Memory B cell (primary cell): ENCODE measurements around the gene SELPLG.
"Not testable (repeated sequence)": the region's sequence is repeated elsewhere in the genome, so short reads cannot be mapped to it uniquely, and the experiment has no call there.

Source experiments
- ATAC-seq: fragments of 150-1000 bp; cut with Tn5 transposase; 2 replicates; pipeline ENCODE4 v1.10.0; 2021; ENCODE audit warnings: low read depth, mild to moderate bottlenecking, moderate library complexity
- DNase-seq, 2 donors: peaks; one replicate each; pipeline ENCODE4 v3.0.0; 2022; ENCODE audit warnings: low spot score in 2 of 2
- H3K27ac Mint-ChIP-seq: one replicate; pipeline ENCODE4 v1.8.0; 2022; ENCODE audit warnings: mild to moderate bottlenecking, moderate library complexity, mixed read lengths
- H3K27me3 Mint-ChIP-seq: one replicate; pipeline ENCODE4 v1.8.0; 2022; ENCODE audit warnings: mixed read lengths
- H3K36me3 Mint-ChIP-seq: one replicate; pipeline ENCODE4 v1.8.0; 2022; ENCODE audit warnings: mild to moderate bottlenecking, mixed read lengths
- H3K4me1 Mint-ChIP-seq: one replicate; pipeline ENCODE4 v1.8.0; 2022; ENCODE audit warnings: mixed read lengths
- H3K4me3 Mint-ChIP-seq: one replicate; pipeline ENCODE4 v1.8.0; 2022; ENCODE audit warnings: mild to moderate bottlenecking, moderate library complexity, mixed read lengths
- H3K9me3 Mint-ChIP-seq: one replicate; pipeline ENCODE4 v1.8.0; 2022; ENCODE audit warnings: mixed read lengths

SELPLG gene

DNA sequence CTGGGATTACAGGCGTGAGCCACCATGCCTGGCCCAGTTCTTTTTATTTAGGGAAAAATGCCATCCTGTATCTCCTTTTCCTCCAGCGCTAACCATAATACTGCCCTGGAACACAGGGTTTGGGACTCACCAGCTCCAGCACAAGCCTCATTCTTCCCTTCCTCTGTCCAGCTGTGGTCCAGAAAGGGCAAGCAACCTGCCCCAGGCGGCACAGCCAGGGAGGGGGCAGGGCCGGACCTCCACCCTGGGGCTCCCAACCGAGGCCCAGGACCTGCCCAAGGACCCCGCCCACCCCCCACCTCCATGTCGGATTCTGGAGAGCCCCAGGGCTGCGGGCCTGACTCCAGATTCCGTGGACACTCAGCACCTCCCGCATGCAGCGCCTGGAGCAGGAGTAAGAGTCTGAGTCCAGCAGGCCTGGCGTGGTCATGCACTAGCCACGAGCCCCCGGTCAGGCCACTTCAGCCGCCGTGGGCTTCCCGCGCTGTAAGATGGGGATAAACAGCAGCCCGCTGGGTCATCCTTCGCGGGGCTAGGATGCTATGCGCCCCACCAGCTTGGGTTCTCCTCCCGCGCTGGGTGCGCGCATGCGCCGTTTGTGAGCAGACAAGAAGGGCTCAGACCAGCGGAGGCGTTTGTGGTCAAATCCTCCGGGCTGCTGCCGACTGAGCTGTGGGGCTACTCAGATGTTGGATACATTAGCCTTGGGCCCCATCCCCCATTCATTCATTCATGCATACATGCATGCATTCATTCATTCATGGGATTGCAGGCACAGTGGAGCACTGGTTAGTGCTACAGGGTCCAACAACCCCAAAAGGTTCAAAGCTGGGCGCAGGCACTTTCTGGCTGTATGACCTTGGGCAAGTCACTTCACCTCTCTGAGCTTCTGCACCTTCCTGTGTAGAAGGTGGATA is 52.1 kb downstream of the SELPLG start:
- no peak overlapping the region for H3K4me3 Mint-ChIP-seq
- H3K9me3 Mint-ChIP-seq: peaks cover 9% of the 10 kb centered on the region
- DNase-seq (no peak), ATAC-seq (no peak)
- H3K27me3 Mint-ChIP-seq: peaks cover 3% of the 10 kb centered on the region
- no peak overlapping the region for H3K27ac Mint-ChIP-seq
- H3K4me1 Mint-ChIP-seq: peaks cover 20% of the 10 kb centered on the region
- H3K36me3 Mint-ChIP-seq: peaks cover 2% of the 10 kb centered on the region

DNA sequence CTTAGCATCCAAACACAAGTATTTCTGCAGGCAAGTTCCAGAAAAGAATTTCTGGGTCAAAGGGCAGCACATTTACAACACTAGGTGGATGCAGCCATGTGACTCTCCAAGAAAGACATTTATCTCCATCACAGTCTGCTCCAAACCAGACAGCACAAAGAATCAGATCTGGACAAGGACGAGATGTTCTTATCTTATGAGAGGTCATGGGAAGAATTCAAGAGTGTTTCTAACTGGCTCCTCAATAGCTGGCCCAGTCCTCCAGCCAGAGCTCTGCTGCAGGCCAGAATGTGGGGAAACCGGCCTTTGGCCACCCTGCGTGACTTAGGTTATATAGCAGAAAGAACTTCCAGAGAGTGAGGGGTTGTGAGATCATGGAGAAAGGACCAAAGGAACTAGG is 53.2 kb downstream of the SELPLG start:
- peaks cover 2% of the 10 kb centered on the region for H3K36me3 Mint-ChIP-seq
- ATAC-seq (no peak), DNase-seq (no peak)
- H3K4me1 Mint-ChIP-seq: peaks cover 22% of the 10 kb centered on the region
- H3K9me3 Mint-ChIP-seq: peaks cover 9% of the 10 kb centered on the region
- H3K27me3 Mint-ChIP-seq: peaks cover 3% of the 10 kb centered on the region
- H3K4me3 Mint-ChIP-seq: no peak overlapping the region
- no peak overlapping the region for H3K27ac Mint-ChIP-seq

DNA sequence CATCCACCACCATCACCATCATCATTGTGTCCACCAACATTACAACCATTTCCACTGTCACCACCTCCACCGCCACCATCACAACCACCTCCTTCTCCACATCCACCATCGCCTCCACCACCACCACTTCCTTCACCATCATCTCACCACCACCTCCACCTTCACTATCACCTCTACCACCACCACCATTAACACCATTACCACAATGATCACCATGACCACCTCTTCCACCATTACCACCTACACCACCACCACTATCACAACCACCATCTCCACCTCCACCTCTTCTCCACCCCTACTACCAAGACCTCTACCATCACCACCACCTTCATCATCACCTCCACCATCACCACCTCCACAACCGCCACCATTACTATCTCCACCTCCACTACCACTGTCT is 54.9 kb downstream of the SELPLG start:
- H3K27ac Mint-ChIP-seq: peak overlapping the region; percentile 9
- peaks cover 30% of the 10 kb centered on the region for H3K4me1 Mint-ChIP-seq
- H3K36me3 Mint-ChIP-seq: peaks cover 2% of the 10 kb centered on the region
- no peak overlapping the region for H3K4me3 Mint-ChIP-seq
- H3K27me3 Mint-ChIP-seq: no peaks in the 10 kb centered on the region
- H3K9me3 Mint-ChIP-seq: peaks cover 9% of the 10 kb centered on the region
- no peak for DNase-seq
- no peak for ATAC-seq

DNA sequence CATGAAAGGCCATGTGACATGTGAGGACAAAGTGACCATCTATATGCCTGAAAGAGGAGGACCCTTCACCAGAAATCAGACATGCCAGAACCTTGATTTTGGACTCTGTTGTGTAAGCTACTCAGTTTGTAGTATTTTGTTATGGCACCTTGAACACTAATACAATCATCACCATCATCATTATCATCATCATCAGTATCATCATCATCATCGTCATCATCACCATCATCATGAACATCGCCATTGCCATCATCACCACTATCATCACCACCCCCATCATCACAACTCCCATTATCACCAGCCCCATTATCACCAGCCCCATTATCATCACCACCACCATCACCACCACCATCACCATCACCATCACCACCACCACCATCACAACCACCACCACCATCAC is 55.4 kb downstream of the SELPLG start:
- Mint-ChIP-seq H3K4me3 (no peak overlapping the region), H3K27me3 (no peaks in the 10 kb centered on the region), H3K36me3 (peaks cover 2% of the 10 kb centered on the region), H3K4me1 (peaks cover 30% of the 10 kb centered on the region), H3K27ac (no peak overlapping the region), H3K9me3 (peaks cover 9% of the 10 kb centered on the region)
- no peak for DNase-seq
- ATAC-seq: no peak

GRCh38 chr12:108577458-108577857 is 56.2 kb downstream of the SELPLG start:
- peaks cover 35% of the 10 kb centered on the region for H3K4me1 Mint-ChIP-seq
- DNase-seq (no peak), ATAC-seq (no peak)
- H3K27ac Mint-ChIP-seq: no peak overlapping the region
- peaks cover 2% of the 10 kb centered on the region for H3K36me3 Mint-ChIP-seq
- no peaks in the 10 kb centered on the region for H3K27me3 Mint-ChIP-seq
- peaks cover 9% of the 10 kb centered on the region for H3K9me3 Mint-ChIP-seq
- no peak overlapping the region for H3K4me3 Mint-ChIP-seq

GRCh38 chr12:108576660-108577234 is 56.9 kb downstream of the SELPLG start:
- no peak for DNase-seq
- Mint-ChIP-seq H3K27me3 (no peaks in the 10 kb centered on the region), H3K27ac (no peak overlapping the region), H3K4me1 (peaks cover 42% of the 10 kb centered on the region), H3K36me3 (peaks cover 2% of the 10 kb centered on the region), H3K9me3 (peaks cover 9% of the 10 kb centered on the region), H3K4me3 (no peak overlapping the region)
- ATAC-seq: no peak

DNA sequence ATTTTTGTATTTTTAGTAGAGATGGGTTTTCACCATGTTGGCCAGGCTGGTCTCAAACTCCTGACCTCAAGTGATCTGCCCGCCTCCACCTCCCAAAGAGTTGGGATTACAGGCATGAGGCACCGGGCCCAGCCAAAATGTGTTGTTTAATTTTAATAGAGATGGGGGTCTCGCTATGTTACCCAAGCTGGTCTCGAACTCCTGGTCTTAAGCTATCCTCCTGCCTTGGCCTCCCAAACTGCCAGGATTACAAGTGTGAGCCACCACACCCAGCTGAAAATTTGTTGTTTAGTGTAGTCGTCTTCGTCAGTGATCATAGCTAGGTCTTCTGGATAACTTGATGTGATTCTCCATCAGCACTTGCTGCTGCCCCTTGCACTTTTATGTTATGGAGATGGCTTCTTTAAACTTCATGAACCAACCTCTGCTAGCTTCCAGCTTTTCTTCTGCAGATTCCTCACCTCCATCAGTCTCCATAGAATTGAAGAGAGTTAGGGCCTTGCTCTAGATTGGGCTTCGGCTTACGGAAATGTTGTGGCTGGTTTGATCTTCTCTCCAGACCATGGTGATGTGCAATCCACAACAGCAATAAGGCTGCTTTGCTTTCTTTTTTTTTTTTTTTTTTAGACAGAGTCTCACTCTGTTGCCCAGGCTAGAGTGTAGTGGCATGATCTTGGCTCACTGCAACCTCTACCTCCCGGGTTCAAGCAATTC is 58.3 kb downstream of the SELPLG start:
- ATAC-seq (no peak), DNase-seq (no peak)
- Mint-ChIP-seq H3K36me3 (peaks cover 2% of the 10 kb centered on the region), H3K4me1 (peaks cover 55% of the 10 kb centered on the region), H3K27ac (no peak overlapping the region), H3K4me3 (no peak overlapping the region), H3K9me3 (peaks cover 9% of the 10 kb centered on the region), H3K27me3 (no peaks in the 10 kb centered on the region)

- not testable (repeated sequence) for DNase-seq, H3K36me3 Mint-ChIP-seq, H3K27me3 Mint-ChIP-seq, ATAC-seq, H3K9me3 Mint-ChIP-seq
- Mint-ChIP-seq H3K4me1 (peaks cover 57% of the 10 kb centered on the region), H3K4me3 (peak overlapping the region; percentile 35), H3K27ac (peak overlapping the region; percentile 87)
Observed at GRCh38 chr12:108574276-108574675, 59.4 kb downstream of the SELPLG start.

- H3K27me3 Mint-ChIP-seq: no peaks in the 10 kb centered on the region
- ATAC-seq (no peak), DNase-seq (no peak)
- H3K4me1 Mint-ChIP-seq: peaks cover 57% of the 10 kb centered on the region
- H3K27ac Mint-ChIP-seq: peak overlapping the region; percentile 96
- H3K9me3 Mint-ChIP-seq: peaks cover 1% of the 10 kb centered on the region
- peaks cover 8% of the 10 kb centered on the region for H3K36me3 Mint-ChIP-seq
- H3K4me3 Mint-ChIP-seq: peak overlapping the region; percentile 6
Observed at GRCh38 chr12:108573317-108573716, 60.4 kb downstream of the SELPLG start.

- Mint-ChIP-seq H3K27me3 (no peaks in the 10 kb centered on the region), H3K36me3 (peaks cover 14% of the 10 kb centered on the region), H3K4me3 (peak overlapping the region; percentile 6), H3K9me3 (no peaks in the 10 kb centered on the region), H3K27ac (peak overlapping the region; percentile 96), H3K4me1 (peaks cover 63% of the 10 kb centered on the region)
- ATAC-seq (peak; percentile 47), DNase-seq (peak in 1 of 2 donors; percentile 32)
Observed at GRCh38 chr12:108572166-108572790, 61.4 kb downstream of the SELPLG start.
